Measurements from ENCODE around the gene USP25.

USP25 gene

DNA sequence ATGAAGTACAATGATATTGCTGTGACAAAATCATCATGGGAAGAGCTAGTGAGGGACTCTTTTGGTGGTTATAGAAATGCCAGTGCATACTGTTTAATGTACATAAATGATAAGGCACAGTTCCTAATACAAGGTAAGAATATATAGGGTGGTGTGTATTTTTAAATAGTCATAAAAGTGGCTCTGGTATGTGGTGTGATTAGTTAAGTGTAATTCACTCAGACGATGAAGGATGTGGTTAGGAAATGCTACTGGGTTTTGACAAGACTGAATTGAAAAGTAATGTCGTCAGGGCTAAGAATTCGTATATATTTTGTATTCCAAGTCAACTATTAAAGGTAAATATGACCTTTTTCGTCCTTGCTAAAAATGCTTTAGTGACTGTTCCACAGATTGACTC is 101.7 kb downstream of the USP25 start:
- TF ChIP-seq, protein P1, sequence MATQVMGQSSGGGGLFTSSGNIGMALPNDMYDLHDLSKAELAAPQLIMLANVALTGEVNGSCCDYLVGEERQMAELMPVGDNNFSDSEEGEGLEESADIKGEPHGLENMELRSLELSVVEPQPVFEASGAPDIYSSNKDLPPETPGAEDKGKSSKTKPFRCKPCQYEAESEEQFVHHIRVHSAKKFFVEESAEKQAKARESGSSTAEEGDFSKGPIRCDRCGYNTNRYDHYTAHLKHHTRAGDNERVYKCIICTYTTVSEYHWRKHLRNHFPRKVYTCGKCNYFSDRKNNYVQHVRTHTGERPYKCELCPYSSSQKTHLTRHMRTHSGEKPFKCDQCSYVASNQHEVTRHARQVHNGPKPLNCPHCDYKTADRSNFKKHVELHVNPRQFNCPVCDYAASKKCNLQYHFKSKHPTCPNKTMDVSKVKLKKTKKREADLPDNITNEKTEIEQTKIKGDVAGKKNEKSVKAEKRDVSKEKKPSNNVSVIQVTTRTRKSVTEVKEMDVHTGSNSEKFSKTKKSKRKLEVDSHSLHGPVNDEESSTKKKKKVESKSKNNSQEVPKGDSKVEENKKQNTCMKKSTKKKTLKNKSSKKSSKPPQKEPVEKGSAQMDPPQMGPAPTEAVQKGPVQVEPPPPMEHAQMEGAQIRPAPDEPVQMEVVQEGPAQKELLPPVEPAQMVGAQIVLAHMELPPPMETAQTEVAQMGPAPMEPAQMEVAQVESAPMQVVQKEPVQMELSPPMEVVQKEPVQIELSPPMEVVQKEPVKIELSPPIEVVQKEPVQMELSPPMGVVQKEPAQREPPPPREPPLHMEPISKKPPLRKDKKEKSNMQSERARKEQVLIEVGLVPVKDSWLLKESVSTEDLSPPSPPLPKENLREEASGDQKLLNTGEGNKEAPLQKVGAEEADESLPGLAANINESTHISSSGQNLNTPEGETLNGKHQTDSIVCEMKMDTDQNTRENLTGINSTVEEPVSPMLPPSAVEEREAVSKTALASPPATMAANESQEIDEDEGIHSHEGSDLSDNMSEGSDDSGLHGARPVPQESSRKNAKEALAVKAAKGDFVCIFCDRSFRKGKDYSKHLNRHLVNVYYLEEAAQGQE (IDR thresholded peaks at IDR 0.05; ENCODE audit: insufficient read depth in 1 of 2, low read depth in 2 of 2, low read length in 2 of 2) = no peak
- TF ChIP-seq SIN3A (IDR thresholded peaks at IDR 0.05; ENCODE audit: borderline replicate concordance, insufficient read depth, low read length) (no peak), FOXP2 (optimal IDR thresholded peaks at IDR 0.05; ENCODE audit: borderline replicate concordance, extremely low read depth, extremely low read length, insufficient read depth) (no peak), TAF1 (IDR thresholded peaks at IDR 0.05; ENCODE audit: borderline replicate concordance, insufficient read depth, low read length) (no peak), POLR2AphosphoS5 (IDR thresholded peaks at IDR 0.05; ENCODE audit: low read depth, low read length) (no peak)

DNA sequence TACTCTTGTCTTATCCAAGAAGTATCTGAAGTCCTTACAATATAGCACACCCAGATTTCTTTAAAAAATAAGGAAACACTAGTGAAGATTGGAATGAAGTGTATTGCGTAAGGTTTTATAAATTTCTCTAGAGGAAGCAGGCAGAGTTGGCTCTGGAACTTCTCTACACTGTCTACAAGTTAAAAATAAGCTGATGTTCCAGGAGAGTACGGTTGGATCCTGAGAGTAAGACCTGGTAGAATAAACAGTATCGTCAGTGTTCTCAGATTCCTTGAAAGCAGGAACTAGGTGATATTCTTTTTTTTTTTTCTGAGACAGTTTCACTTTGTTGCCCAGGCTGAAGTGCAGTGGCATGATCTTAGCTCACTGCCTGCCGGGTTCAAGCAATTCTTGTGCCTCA is 107.9 kb downstream of the USP25 start:
- TF ChIP-seq TAF1 (IDR thresholded peaks at IDR 0.05; ENCODE audit: borderline replicate concordance, insufficient read depth, low read length) = no peak
- TF ChIP-seq SIN3A (IDR thresholded peaks at IDR 0.05; ENCODE audit: borderline replicate concordance, insufficient read depth, low read length) = no peak
- TF ChIP-seq, protein P1 (IDR thresholded peaks at IDR 0.05; ENCODE audit: insufficient read depth in 1 of 2, low read depth in 2 of 2, low read length in 2 of 2) = no peak
- TF ChIP-seq FOXP2 (optimal IDR thresholded peaks at IDR 0.05; ENCODE audit: borderline replicate concordance, extremely low read depth, extremely low read length, insufficient read depth) = no peak
- TF ChIP-seq POLR2AphosphoS5 (IDR thresholded peaks at IDR 0.05; ENCODE audit: low read depth, low read length) = no peak

DNA sequence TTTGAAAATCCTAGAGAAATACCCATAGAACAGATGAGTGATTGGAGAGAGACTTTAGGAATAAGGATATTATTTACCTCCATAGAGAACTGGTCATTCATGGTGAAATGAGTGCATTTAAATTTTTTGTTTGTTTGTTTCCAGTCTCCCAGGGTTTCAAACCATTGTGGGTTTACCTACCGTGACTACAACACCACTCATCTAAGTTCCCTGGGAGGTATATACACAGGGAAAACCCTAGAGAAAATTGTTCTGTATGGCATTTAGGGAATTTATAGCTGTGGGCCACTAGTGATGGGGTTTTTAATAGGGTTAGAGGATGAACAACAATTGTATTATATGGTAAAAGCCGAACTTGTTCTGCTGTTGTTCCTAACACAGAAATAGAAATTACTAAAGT is 109.2 kb downstream of the USP25 start:
- TF ChIP-seq, protein P1 (IDR thresholded peaks at IDR 0.05; ENCODE audit: insufficient read depth in 1 of 2, low read depth in 2 of 2, low read length in 2 of 2) = no peak
- no peak for TF ChIP-seq FOXP2 (optimal IDR thresholded peaks at IDR 0.05; ENCODE audit: borderline replicate concordance, extremely low read depth, extremely low read length, insufficient read depth)
- no peak for TF ChIP-seq POLR2AphosphoS5 (IDR thresholded peaks at IDR 0.05; ENCODE audit: low read depth, low read length)
- TF ChIP-seq TAF1 (IDR thresholded peaks at IDR 0.05; ENCODE audit: borderline replicate concordance, insufficient read depth, low read length) = no peak
- TF ChIP-seq SIN3A (IDR thresholded peaks at IDR 0.05; ENCODE audit: borderline replicate concordance, insufficient read depth, low read length) = no peak

DNA sequence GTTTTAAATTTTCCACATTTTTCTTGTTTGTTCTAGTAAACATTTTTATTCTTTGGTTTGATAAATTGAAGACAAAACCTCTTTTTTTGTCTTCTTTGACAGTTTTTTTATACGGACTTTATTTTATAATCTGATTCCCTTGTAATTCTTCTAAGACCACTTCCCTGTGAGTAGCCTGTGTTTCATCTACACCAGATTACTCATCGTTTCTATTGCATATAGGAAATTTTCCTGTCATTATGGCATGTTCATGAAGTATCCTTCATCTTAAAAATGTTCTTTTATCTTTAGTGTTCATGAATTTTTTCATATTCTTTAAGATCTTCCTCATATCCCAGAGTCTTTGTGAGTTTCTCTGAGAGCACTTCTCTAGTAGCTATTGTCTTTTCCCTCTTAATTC is 109.8 kb downstream of the USP25 start:
- TF ChIP-seq, protein P1 (IDR thresholded peaks at IDR 0.05; ENCODE audit: insufficient read depth in 1 of 2, low read depth in 2 of 2, low read length in 2 of 2) = no peak
- no peak for TF ChIP-seq FOXP2 (optimal IDR thresholded peaks at IDR 0.05; ENCODE audit: borderline replicate concordance, extremely low read depth, extremely low read length, insufficient read depth)
- no peak for TF ChIP-seq POLR2AphosphoS5 (IDR thresholded peaks at IDR 0.05; ENCODE audit: low read depth, low read length)
- TF ChIP-seq SIN3A (IDR thresholded peaks at IDR 0.05; ENCODE audit: borderline replicate concordance, insufficient read depth, low read length) = no peak
- no peak for TF ChIP-seq TAF1 (IDR thresholded peaks at IDR 0.05; ENCODE audit: borderline replicate concordance, insufficient read depth, low read length)

DNA sequence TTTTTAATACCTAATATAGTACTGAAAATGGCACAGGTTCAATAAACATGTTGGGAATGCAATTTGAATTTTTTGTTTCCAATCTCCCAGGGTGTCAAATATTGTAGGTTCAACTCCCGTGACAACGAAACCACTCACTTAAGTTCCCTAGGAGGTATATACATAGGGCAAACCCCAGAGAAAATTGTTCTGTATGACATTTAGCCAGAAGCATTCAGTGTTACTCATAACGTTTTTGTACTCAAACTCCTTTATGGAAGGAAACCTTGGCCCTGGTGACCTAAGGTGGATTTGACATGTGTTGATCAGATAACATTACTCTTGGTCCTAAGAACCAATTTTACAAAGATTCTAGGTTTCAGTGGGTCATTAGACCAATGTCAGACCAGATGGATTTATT is 110.6 kb downstream of the USP25 start:
- no peak for TF ChIP-seq POLR2AphosphoS5 (IDR thresholded peaks at IDR 0.05; ENCODE audit: low read depth, low read length)
- TF ChIP-seq FOXP2 (optimal IDR thresholded peaks at IDR 0.05; ENCODE audit: borderline replicate concordance, extremely low read depth, extremely low read length, insufficient read depth) = no peak

Measured in PFSK-1 (cell line).